Tongue (tissue), 2 donors: ENCODE data around the gene IFNGR1. TPM values are rescaled to one million over a fixed set of nuclear protein-coding genes. Genes with fewer than 3 reads are reported as not detected.
A peak's percentile ranks its signal among the peaks of the same experiment; 100 is the strongest.
"Not testable (repeated sequence)": the region's sequence is repeated elsewhere in the genome, so short reads cannot be mapped to it uniquely, and the experiment has no call there.

Experiments
- DNase-seq: peaks from one replicate; pipeline ENCODE4 v3.0.0-alpha.2; 2015
- total RNA-seq: library from RNA; depleted of rRNA; stranded (reverse); fragments of >200 nt; gene quantifications from one replicate; pipeline ENCODE4 v1.2.3, GENCODE V29; 2014

Gene IFNGR1
- total RNA-seq = 74.0 TPM

- DNase-seq = peak; percentile 98
Measured at GRCh38 chr6:137218917-137219663, at the start of gene IFNGR1. TSS of gene IFNGR1 (minus strand) at chr6:137219385. CDS start at chr6:137219327, 58 bp downstream.

GRCh38 chr6:137268911-137269310 lies 49.7 kb upstream of the IFNGR1 start:
- no peak for DNase-seq

GRCh38 chr6:137266309-137266586 lies 47.1 kb upstream of the IFNGR1 start:
- no peak for DNase-seq

- peak; percentile 50 for DNase-seq
Measured at GRCh38 chr6:137265561-137266308, 46.5 kb upstream of the IFNGR1 start.

GRCh38 chr6:137264311-137265075 lies 45.3 kb upstream of the IFNGR1 start:
- DNase-seq = no peak

GRCh38 chr6:137261761-137262160 lies 42.6 kb upstream of the IFNGR1 start:
- DNase-seq = no peak

GRCh38 chr6:137261361-137261760 lies 42.2 kb upstream of the IFNGR1 start:
- peak; percentile 76 for DNase-seq

GRCh38 chr6:137260217-137260616 lies 41.0 kb upstream of the IFNGR1 start:
- no peak for DNase-seq

GRCh38 chr6:137259349-137259748 lies 40.2 kb upstream of the IFNGR1 start:
- no peak for DNase-seq

GRCh38 chr6:137258170-137258569 lies 39.0 kb upstream of the IFNGR1 start:
- DNase-seq = no peak

- no peak for DNase-seq
Measured at GRCh38 chr6:137256350-137257103, 37.3 kb upstream of the IFNGR1 start.

- no peak for DNase-seq
Measured at GRCh38 chr6:137254966-137255365, 35.8 kb upstream of the IFNGR1 start.

- DNase-seq = not testable (repeated sequence)
Measured at GRCh38 chr6:137254430-137254829, 35.2 kb upstream of the IFNGR1 start.

- no peak for DNase-seq
Measured at GRCh38 chr6:137248702-137249101, 29.5 kb upstream of the IFNGR1 start.

GRCh38 chr6:137247724-137248123 lies 28.5 kb upstream of the IFNGR1 start:
- no peak for DNase-seq

- DNase-seq = no peak
Measured at GRCh38 chr6:137246791-137247202, 27.6 kb upstream of the IFNGR1 start.

GRCh38 chr6:137246164-137246563 lies 27.0 kb upstream of the IFNGR1 start:
- no peak for DNase-seq

GRCh38 chr6:137241481-137242038 lies 22.4 kb upstream of the IFNGR1 start:
- no peak for DNase-seq

GRCh38 chr6:137240168-137240567 lies 21.0 kb upstream of the IFNGR1 start:
- no peak for DNase-seq

GRCh38 chr6:137237413-137238170 lies 18.4 kb upstream of the IFNGR1 start:
- no peak for DNase-seq
